SW 1271 (cell line): Measurements from ENCODE around the gene PRRT1B.
"Not testable (repeated sequence)": the region's sequence is repeated elsewhere in the genome, so short reads cannot be mapped to it uniquely, and the experiment has no call there.

Experiments
- DNase-seq, 2 experiments: peaks; one replicate each; lab custom pipeline; 2025; lab: John Stamatoyannopoulos, UW

Gene PRRT1B

DNA sequence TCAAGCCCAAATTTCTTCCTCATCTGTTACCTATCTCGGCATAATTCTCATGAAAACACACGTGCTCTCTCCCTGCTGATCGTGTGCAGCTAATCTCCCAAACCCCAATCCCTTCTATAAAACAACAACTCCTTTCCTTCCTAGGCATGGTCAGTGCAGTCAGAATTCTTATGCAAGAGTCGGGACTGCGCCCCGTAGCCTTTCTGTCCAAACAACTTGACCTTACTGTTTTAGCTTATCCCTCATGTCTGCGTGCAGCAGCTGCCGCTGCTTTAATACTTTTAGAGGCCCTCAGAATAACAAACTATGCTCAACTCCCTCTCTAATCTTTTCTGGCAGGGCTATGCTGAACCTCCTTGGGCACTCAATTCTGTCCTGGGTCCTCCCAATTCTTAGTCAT is 5.1 kb downstream of the PRRT1B start:
- not testable (repeated sequence) for DNase-seq

DNA sequence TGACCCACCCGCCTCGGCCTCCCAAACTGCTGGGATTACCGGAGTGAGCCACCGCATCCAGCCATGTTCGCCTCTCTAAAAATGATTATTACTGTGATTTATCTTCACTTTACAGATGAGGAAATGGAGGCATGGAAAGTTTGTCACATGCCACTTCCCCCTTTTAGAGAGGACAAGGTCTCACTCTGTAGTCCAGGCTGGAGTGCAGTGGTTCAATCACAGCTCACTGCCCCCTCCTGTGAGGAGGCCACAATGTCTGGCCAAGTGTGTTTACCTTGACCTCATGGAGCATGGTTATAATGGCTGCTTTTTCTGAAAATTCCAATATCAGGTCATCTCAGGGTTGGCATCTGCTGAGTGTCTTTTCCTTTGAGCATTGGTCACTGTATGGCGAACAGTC is 6.7 kb downstream of the PRRT1B start:
- DNase-seq: no peak

DNA sequence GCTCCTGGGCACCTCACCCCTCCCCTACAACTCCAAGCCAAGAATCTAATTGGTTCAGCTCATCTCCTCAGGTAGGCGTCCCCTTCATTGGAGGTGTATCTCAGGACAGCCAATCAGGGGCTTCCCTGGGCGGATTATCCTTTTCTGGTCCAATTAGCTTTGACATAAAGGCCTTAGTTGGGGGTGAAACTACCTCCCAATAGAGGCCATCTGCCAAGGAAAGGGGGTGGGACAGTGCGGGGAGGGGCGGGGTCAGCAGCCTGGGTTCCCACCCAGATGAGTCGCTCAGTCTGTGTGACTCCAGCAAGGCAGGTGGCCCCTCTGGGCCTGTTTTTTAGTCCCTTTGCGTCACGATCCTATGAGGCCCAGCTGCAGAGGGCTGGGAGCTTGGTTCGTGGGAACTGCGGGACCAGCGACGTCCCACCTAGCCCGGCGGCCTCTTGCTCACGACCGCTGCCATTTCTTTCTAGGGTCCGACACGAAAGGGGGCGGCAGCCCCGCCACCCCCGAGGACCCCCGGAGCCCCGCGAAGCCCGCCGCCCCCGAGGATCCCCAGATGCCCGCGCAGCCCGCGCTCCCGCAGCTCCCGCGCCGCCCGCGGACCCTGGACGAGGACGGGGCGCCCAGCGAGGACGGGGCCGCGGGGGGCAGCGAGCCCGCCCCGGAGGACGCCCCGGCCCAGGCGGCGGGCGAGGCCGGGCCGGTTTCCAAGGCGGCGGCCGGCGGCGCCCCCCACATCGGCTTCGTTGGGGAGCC is 8.9 kb downstream of the PRRT1B start:
- DNase-seq: no peak

DNA sequence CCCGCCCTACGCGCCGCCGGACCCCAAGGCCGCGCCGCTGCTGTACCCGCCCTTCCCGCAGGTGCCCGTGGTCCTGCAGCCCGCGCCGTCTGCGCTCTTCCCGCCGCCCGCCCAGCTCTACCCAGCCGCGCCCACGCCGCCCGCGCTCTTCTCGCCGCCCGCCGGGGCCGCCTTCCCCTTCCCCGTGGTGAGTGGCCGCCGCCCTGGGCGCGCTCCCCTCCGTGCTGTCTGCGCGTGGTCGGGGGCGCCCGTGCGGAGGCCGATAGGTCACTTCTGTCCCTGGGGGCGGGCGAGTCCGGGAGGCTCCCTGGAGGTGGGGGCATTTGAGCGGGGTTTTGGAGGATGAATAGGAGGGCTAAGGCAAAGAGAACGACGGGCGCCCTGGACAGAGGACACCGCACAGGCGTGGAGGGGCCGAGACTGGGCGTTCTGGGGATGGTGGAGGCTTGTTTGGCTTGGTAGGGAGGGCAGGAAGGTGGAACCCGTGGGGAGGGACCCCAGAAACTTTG is 9.6 kb downstream of the PRRT1B start:
- no peak for DNase-seq

DNA sequence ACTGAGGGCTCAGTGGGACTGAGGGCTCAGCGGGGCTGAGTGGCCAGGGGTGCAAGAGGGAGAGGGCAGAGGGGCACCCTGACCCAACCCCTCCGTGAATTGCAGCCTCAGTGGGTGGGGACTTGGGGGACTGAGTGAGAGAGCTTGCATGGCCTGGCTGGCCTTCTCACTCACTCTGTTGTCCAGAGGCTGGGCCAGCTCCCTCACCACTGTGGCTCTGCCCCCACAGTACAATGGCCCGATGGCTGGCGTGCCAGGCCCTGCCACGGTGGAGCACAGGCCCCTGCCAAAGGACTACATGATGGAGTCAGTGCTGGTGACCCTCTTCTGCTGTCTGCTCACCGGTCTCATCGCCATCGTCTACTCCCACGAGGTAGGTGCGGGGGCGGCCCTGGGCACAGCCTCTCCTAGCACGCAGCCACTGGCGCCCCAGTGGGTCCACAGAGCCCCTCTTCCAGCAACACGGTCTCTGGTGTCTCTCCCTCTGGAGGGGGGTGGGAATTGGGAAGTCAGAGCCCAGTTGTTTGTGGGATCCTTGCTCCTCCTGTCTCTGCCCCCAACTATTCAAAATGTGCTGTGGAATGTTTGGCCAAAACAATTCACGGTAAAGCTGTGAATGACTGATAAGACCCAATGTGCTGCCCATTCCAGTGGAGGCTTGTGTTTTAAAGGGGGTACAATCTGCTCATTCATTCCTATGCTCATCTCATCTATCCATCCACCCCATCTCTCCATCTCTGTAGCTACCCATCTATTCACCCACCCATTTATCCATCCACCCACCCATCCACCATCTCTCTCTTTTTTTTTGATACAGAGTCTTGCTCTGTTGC is 10.7 kb downstream of the PRRT1B start:
- no peak for DNase-seq

GRCh38 chr9:131557855-131558548 is 12.7 kb downstream of the PRRT1B start:
- no peak for DNase-seq

GRCh38 chr9:131559421-131560000 is 14.2 kb downstream of the PRRT1B start:
- no peak for DNase-seq

DNA sequence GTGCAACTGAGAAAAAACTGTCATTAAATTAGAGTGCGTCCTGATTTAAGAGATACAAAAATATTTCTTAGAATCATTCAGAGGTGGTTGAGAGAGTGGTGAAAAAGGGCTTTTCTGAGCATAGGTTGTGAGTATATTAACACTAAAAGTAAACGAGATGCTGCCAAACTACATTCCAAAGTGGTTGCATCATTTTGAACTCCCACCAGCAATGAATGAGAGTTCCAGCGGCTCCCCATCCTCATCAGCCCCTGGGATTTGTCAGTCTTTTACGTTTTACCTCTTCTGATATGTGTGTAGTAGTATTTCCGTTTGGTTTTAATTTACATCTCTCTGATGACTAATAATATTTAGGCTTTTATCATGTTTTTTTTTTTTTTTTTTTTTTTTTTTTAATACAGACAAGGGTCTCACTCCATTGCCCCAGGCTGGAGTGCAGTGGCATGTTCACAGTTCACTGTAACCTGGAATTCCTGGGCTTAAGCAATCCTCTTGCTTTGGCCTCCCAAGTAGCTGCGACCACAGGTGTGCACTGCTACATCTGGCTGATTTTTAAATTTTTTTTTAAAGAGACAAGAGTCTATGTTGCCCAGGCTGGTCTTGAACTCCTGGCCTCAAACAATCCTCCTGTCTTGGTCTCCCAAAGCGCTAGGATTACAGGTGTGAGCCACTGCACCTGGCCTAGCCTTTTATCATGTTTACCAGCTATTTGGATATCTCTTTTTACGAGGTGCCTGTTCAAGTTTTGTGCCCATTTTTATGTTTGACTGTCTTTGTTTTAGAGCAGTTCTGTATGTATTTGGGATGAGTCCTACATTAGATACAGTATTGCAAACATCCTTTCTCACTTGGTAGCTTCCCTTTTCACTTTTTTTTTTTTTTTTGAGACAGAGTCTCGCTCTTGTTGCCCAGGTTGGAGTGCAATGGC is 17.0 kb downstream of the PRRT1B start:
- DNase-seq: no peak

GRCh38 chr9:131565369-131565768 is 20.0 kb downstream of the PRRT1B start:
- DNase-seq: no peak

- DNase-seq: no peak
Observed at GRCh38 chr9:131566158-131566557, 20.8 kb downstream of the PRRT1B start.

- no peak for DNase-seq
Observed at GRCh38 chr9:131567910-131568309, 22.6 kb downstream of the PRRT1B start.

DNA sequence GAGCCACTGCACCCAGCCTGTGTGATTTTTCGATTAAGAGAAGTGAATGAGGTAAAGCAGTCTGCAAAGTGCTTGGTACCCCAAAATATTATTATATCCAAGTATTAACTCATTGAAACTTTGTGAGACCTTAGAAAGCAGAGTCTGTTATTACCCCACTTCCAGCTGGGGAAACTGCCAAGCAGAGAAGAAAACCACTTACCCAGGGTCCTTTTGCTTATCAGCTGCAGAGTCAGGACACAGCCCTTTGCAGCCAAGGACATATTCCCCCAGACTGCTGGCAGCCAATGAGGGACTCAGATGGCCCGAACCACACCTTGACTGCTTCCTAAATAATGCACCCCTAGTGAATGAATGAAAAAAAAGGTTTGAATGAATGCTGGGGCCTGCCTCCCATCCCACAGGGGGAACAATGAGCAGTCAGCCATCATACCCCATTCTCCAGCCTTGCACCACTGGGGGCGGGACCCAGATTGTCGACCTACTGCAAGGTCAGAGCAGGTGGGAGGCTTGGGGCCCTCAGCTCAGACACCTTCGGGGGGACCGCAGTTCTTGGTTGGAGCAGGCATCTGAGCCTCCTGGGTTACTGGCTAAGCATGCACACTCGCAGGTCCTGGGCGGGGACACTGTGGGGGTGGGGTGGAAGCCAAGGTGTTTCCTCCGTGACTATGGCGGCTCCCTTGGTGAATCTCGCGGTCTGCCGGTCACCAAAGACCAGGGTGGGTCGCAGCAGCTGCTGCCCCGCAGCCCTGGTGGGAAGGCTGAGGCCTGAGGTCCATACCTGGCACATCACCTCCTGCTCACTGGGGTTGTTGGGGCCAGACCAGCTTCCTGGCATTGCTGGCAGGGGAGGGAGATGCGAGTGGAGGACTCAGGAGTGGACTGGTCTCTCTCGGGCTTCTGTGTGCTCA is 29.7 kb downstream of the PRRT1B start:
- no peak for DNase-seq

DNA sequence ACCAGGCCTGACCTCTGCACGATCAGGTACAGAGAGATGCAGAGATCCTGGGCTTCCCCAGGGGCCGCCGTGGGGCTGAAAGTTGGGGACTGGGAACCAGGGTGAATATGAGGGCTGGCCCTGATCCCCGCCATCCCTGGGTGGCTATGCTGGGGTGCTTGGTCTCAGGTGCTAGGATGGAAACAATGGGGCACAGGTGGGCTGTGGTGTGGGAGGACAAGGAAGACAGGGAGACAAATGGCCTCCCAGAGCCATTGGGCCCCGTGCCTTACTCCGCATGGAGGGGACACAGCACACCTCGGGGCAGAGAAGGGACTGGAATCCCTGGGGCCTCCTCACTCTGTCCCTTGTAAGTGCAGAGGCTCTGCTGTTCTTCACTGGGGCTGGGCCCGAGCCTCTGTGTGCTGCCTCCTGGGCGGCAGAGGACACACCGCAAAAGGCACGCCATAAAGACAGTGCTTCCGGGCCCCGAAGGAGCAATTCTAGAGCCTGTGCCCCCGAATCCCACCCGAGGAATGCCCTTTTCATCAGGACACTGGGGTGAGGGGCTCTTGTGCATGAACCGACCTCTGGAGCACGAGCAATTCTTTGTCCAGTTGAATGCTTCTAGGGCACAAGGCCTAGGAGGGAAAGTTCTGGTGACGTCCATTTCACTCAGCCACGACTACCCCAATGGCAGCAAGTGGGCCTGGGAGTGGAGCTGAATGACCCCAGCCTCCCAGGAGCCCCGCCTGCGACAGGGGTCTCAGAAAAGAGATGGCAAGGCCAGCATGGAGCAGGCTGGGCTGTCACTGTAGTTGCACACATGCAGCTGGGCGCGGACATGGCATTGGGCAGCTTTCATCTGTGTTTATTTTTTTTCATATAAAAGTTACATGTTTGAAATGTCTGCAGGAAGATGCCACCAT is 30.9 kb downstream of the PRRT1B start:
- DNase-seq: no peak

- DNase-seq: no peak
Observed at GRCh38 chr9:131577005-131578000, 32.0 kb downstream of the PRRT1B start.

DNA sequence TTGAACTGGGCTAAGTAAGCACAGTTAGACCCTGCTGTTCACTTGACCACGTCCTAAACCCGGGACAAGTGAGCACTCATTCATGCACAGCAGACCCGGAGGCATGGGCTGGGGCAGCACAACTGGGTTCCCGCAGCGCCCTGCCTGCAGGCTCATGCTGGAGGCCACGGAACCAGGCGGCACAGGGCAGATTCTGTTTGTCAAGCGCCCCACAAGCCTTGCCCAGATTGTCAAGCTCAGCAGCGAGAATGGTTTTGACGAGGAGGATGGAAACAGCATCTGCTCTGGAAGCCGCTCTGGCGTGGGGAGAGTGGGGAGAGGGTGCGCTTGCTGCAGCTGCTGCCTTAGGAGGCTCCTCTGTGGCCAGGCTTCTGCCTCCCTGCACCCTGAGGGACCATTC is 32.7 kb downstream of the PRRT1B start:
- no peak for DNase-seq

GRCh38 chr9:131578731-131579504 is 33.6 kb downstream of the PRRT1B start:
- DNase-seq: no peak

GRCh38 chr9:131579789-131580211 is 34.5 kb downstream of the PRRT1B start:
- DNase-seq: no peak
